ENCODE data around the gene MYH11. TPM values are rescaled to one million over a fixed set of nuclear protein-coding genes. Genes with fewer than 3 reads are reported as not detected.

MYH11 gene
- total RNA-seq, 2 donors from 2014 or later, result 0.09 to 0.29 TPM

GRCh38 chr16:15834502-15834901 is 22.3 kb downstream of the MYH11 start:
- H3K9ac ChIP-seq (ENCODE audit: extremely low read depth, low read length, poor library complexity, severe bottlenecking), result no peak overlapping the region
- peaks cover 10% of the 10 kb centered on the region for H3K27me3 ChIP-seq (ENCODE audit: control insufficient read depth, insufficient read depth, low read length, poor library complexity, severe bottlenecking)
- H3K4me3 Mint-ChIP-seq, result no peak overlapping the region
- no peak for TF ChIP-seq CTCF (conservative IDR thresholded peaks at IDR 0.05)
- H3K27me3 Mint-ChIP-seq (ENCODE audit: insufficient read depth), result peaks cover 10% of the 10 kb centered on the region
- H3K36me3 Mint-ChIP-seq (ENCODE audit: low read depth), result no peaks in the 10 kb centered on the region
- H3K27ac Mint-ChIP-seq, result no peak overlapping the region
- DNase-seq, result no peak
- H3K36me3 ChIP-seq (ENCODE audit: control insufficient read depth, insufficient read depth, low read length), result no peaks in the 10 kb centered on the region
- H3K4me3 ChIP-seq (ENCODE audit: low read length), result no peak overlapping the region
- H3K9me3 Mint-ChIP-seq, result no peaks in the 10 kb centered on the region
- H3K4me1 Mint-ChIP-seq, result no peaks in the 10 kb centered on the region
- H3K27ac ChIP-seq (ENCODE audit: low read depth, low read length), result no peak overlapping the region
- no peaks in the 10 kb centered on the region for H3K4me1 ChIP-seq (ENCODE audit: control insufficient read depth, insufficient read depth, low read length)
- no peaks in the 10 kb centered on the region for H3K9me3 ChIP-seq (ENCODE audit: control insufficient read depth, low read length)
- 78 to 85% methylated on average over 4 of the region's 4 CpGs for WGBS, 2 experiments (ENCODE audit: insufficient coverage in 1 of 2, insufficient read length in 1 of 2)

- Histone ChIP-seq H3K4me1 (ENCODE audit: control insufficient read depth, insufficient read depth, low read length) (no peaks in the 10 kb centered on the region), H3K9ac (ENCODE audit: extremely low read depth, low read length, poor library complexity, severe bottlenecking) (no peak overlapping the region), H3K36me3 (ENCODE audit: control insufficient read depth, insufficient read depth, low read length) (no peaks in the 10 kb centered on the region), H3K27ac (ENCODE audit: low read depth, low read length) (no peak overlapping the region), H3K27me3 (ENCODE audit: control insufficient read depth, insufficient read depth, low read length, poor library complexity, severe bottlenecking) (peaks cover 10% of the 10 kb centered on the region), H3K4me3 (ENCODE audit: low read length) (no peak overlapping the region), H3K9me3 (ENCODE audit: control insufficient read depth, low read length) (no peaks in the 10 kb centered on the region)
- 86 to 91% methylated on average over 4 to 9 of the region's 9 CpGs for WGBS, 2 experiments (ENCODE audit: insufficient coverage in 1 of 2, insufficient read length in 1 of 2)
- Mint-ChIP-seq H3K36me3 (ENCODE audit: low read depth) (no peaks in the 10 kb centered on the region), H3K4me3 (no peak overlapping the region), H3K27me3 (ENCODE audit: insufficient read depth) (peaks cover 11% of the 10 kb centered on the region), H3K4me1 (no peaks in the 10 kb centered on the region), H3K9me3 (no peaks in the 10 kb centered on the region), H3K27ac (no peak overlapping the region)
- no peak for TF ChIP-seq CTCF (conservative IDR thresholded peaks at IDR 0.05)
- DNase-seq, result no peak
These were observed 23.3 kb downstream of the MYH11 start for GRCh38 chr16:15833541-15833940.

GRCh38 chr16:15832241-15832640 is 24.6 kb downstream of the MYH11 start:
- H3K36me3 Mint-ChIP-seq (ENCODE audit: low read depth), result no peaks in the 10 kb centered on the region
- no peak overlapping the region for H3K9ac ChIP-seq (ENCODE audit: extremely low read depth, low read length, poor library complexity, severe bottlenecking)
- H3K4me3 Mint-ChIP-seq, result no peak overlapping the region
- 91% methylated on average over 4 to 6 of the region's 6 CpGs for WGBS, 2 experiments (ENCODE audit: insufficient coverage in 1 of 2, insufficient read length in 1 of 2)
- H3K4me3 ChIP-seq (ENCODE audit: low read length), result no peak overlapping the region
- no peaks in the 10 kb centered on the region for H3K4me1 ChIP-seq (ENCODE audit: control insufficient read depth, insufficient read depth, low read length)
- no peak for DNase-seq
- H3K4me1 Mint-ChIP-seq, result no peaks in the 10 kb centered on the region
- no peaks in the 10 kb centered on the region for H3K36me3 ChIP-seq (ENCODE audit: control insufficient read depth, insufficient read depth, low read length)
- peaks cover 19% of the 10 kb centered on the region for H3K27me3 ChIP-seq (ENCODE audit: control insufficient read depth, insufficient read depth, low read length, poor library complexity, severe bottlenecking)
- H3K27me3 Mint-ChIP-seq (ENCODE audit: insufficient read depth), result peaks cover 10% of the 10 kb centered on the region
- TF ChIP-seq CTCF (conservative IDR thresholded peaks at IDR 0.05), result no peak
- no peaks in the 10 kb centered on the region for H3K9me3 Mint-ChIP-seq
- no peak overlapping the region for H3K27ac Mint-ChIP-seq
- H3K27ac ChIP-seq (ENCODE audit: low read depth, low read length), result no peak overlapping the region
- no peaks in the 10 kb centered on the region for H3K9me3 ChIP-seq (ENCODE audit: control insufficient read depth, low read length)
